Fibroblast of the conjunctiva (primary cell): ENCODE results near the gene ZSCAN26.
"Not testable (repeated sequence)": the region's sequence is repeated elsewhere in the genome, so short reads cannot be mapped to it uniquely, and the experiment has no call there.

ENCODE experiments used
- DNase-seq: peaks from one replicate; pipeline ENCODE4 v3.0.0-alpha.2; 2010; ENCODE audit warnings: low read depth

The ZSCAN26 gene

GRCh38 chr6:28257042-28257441, 9.9 kb upstream of the ZSCAN26 start:
- no peak for DNase-seq

GRCh38 chr6:28258877-28259777, 7.8 kb upstream of the ZSCAN26 start, which contains the start of gene NKAPL:
NKAPL (plus strand) TSS chr6:28259297; CDS start chr6:28259372, 75 bp downstream.
- DNase-seq: peak; percentile 65

- no peak for DNase-seq
These were observed 3.0 kb upstream of the ZSCAN26 start for GRCh38 chr6:28263922-28264321.

GRCh38 chr6:28264834-28265401, 2.0 kb upstream of the ZSCAN26 start:
- DNase-seq: no peak

GRCh38 chr6:28266563-28266961, 381 bp upstream of the ZSCAN26 start:
- no peak for DNase-seq

- no peak for DNase-seq
These were observed 734 bp downstream of the ZSCAN26 start for GRCh38 chr6:28267695-28268059.

GRCh38 chr6:28269492-28269891, 2.5 kb downstream of the ZSCAN26 start:
- peak; percentile 68 for DNase-seq

GRCh38 chr6:28274888-28275287, 7.9 kb downstream of the ZSCAN26 start:
- no peak for DNase-seq

GRCh38 chr6:28277746-28278145, 10.8 kb downstream of the ZSCAN26 start:
- DNase-seq: no peak

GRCh38 chr6:28280595-28281287, 13.8 kb downstream of the ZSCAN26 start:
- no peak for DNase-seq

- DNase-seq: peak; percentile 53
These were observed 14.5 kb downstream of the ZSCAN26 start, which contains the start of gene PGBD1 for GRCh38 chr6:28281288-28282064. PGBD1 (plus strand) TSS chr6:28281572; CDS start chr6:28283814, 2,242 bp downstream.

GRCh38 chr6:28282926-28283325, 16.0 kb downstream of the ZSCAN26 start:
- DNase-seq: no peak

GRCh38 chr6:28291573-28291972, 24.6 kb downstream of the ZSCAN26 start:
- DNase-seq: no peak

- DNase-seq: no peak
These were observed 28.4 kb downstream of the ZSCAN26 start for GRCh38 chr6:28295326-28295725.

GRCh38 chr6:28296520-28297060, 29.6 kb downstream of the ZSCAN26 start:
- DNase-seq: no peak

- no peak for DNase-seq
These were observed 36.6 kb downstream of the ZSCAN26 start for GRCh38 chr6:28303570-28303969.

- not testable (repeated sequence) for DNase-seq
These were observed 39.4 kb downstream of the ZSCAN26 start for GRCh38 chr6:28306363-28306762.

- no peak for DNase-seq
These were observed 44.3 kb downstream of the ZSCAN26 start for GRCh38 chr6:28311139-28311823.

GRCh38 chr6:28312939-28313338, 46.0 kb downstream of the ZSCAN26 start:
- DNase-seq: no peak

GRCh38 chr6:28315628-28316027, 48.7 kb downstream of the ZSCAN26 start:
- no peak for DNase-seq

- DNase-seq: not testable (repeated sequence)
These were observed 50.9 kb downstream of the ZSCAN26 start for GRCh38 chr6:28317866-28318265.
